Measurements from ENCODE around the gene ZNF385B. TPM values are rescaled to one million over a fixed set of nuclear protein-coding genes. Genes with fewer than 3 reads are reported as not detected.

Gene ZNF385B
- total RNA-seq, 1 experiment from 2014 or later: 0.33 TPM

- no peak for DNase-seq (ENCODE audit: unreplicated experiment)
- no peaks in the 10 kb centered on the region for H3K9me3 Mint-ChIP-seq (ENCODE audit: unreplicated experiment)
- POLR2A ChIA-PET: interaction anchor here (0.9 kb wide), 1 partner anchor 10 kb away, joined by 7 read pairs; no protein-coding TSS in a partner anchor
- H3K36me3 Mint-ChIP-seq (ENCODE audit: insufficient read depth, unreplicated experiment): no peaks in the 10 kb centered on the region
- peaks cover 16% of the 10 kb centered on the region for H3K4me1 Mint-ChIP-seq (ENCODE audit: insufficient read depth, unreplicated experiment)
- TF ChIP-seq, protein P1, sequence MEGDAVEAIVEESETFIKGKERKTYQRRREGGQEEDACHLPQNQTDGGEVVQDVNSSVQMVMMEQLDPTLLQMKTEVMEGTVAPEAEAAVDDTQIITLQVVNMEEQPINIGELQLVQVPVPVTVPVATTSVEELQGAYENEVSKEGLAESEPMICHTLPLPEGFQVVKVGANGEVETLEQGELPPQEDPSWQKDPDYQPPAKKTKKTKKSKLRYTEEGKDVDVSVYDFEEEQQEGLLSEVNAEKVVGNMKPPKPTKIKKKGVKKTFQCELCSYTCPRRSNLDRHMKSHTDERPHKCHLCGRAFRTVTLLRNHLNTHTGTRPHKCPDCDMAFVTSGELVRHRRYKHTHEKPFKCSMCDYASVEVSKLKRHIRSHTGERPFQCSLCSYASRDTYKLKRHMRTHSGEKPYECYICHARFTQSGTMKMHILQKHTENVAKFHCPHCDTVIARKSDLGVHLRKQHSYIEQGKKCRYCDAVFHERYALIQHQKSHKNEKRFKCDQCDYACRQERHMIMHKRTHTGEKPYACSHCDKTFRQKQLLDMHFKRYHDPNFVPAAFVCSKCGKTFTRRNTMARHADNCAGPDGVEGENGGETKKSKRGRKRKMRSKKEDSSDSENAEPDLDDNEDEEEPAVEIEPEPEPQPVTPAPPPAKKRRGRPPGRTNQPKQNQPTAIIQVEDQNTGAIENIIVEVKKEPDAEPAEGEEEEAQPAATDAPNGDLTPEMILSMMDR (IDR thresholded peaks at IDR 0.05; ENCODE audit: unreplicated experiment): no peak
- intact Hi-C loops (cut with micrococcal nuclease): no loop called here
- H3K4me3 Mint-ChIP-seq (ENCODE audit: unreplicated experiment): no peak overlapping the region
- H3K27me3 Mint-ChIP-seq (ENCODE audit: insufficient read depth, unreplicated experiment): no peaks in the 10 kb centered on the region
- no peak overlapping the region for H3K27ac Mint-ChIP-seq (ENCODE audit: low read depth, unreplicated experiment)
- CTCF ChIA-PET: no interaction called here
- no TSS peak for BruUV-seq (replicated peaks)
Observed at GRCh38 chr2:179592167-179592936, 269.1 kb downstream of the ZNF385B start.

GRCh38 chr2:179591690-179592089 is 269.7 kb downstream of the ZNF385B start:
- ChIA-PET CTCF (interaction anchor here (0.8 kb wide), 1 partner anchor 46 kb away, joined by 3 read pairs; no protein-coding TSS in a partner anchor), POLR2A (interaction anchor here (0.9 kb wide), 1 partner anchor 11 kb away, joined by 7 read pairs; no protein-coding TSS in a partner anchor)
- Mint-ChIP-seq H3K4me1 (ENCODE audit: insufficient read depth, unreplicated experiment) (peaks cover 12% of the 10 kb centered on the region), H3K36me3 (ENCODE audit: insufficient read depth, unreplicated experiment) (no peaks in the 10 kb centered on the region), H3K27me3 (ENCODE audit: insufficient read depth, unreplicated experiment) (no peaks in the 10 kb centered on the region), H3K9me3 (ENCODE audit: unreplicated experiment) (no peaks in the 10 kb centered on the region), H3K4me3 (ENCODE audit: unreplicated experiment) (no peak overlapping the region), H3K27ac (ENCODE audit: low read depth, unreplicated experiment) (no peak overlapping the region)
- intact Hi-C loops (cut with micrococcal nuclease): no loop called here
- no peak for DNase-seq (ENCODE audit: unreplicated experiment)
- TF ChIP-seq, protein P1 (IDR thresholded peaks at IDR 0.05; ENCODE audit: unreplicated experiment): no peak
- no TSS peak for BruUV-seq (replicated peaks)

DNA sequence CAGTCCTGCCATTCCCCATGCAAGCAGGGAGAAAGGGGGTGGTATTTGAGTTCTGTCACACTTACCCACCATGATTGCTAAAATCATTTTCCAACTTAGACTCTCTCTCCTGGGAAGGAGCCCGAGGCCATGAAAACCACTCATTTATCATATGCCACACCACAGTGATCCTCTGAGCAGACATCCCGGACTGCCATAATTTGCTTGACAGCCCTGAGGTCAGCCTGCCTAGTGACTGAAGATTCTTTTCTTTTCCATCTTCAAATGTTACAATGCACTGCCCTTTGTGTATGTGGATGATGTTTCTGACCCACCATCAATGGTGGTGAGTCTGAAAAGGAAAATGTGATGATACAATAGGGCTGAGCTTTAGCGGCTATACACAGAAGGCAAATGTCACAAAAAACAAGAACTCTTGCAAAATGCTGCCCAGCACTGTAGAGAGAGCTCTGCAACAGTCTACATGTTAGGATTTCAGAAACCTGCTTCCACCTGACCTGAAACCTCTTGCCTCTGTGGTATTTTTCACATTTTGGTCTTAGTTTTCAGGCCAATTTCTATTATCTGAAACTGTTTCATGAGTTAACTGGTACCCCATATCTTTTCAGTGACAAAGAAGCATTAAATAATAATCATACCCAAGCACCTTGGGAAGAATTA is 272.8 kb downstream of the ZNF385B start:
- Mint-ChIP-seq H3K36me3 (ENCODE audit: insufficient read depth, unreplicated experiment) (no peaks in the 10 kb centered on the region), H3K4me3 (ENCODE audit: unreplicated experiment) (no peak overlapping the region), H3K27me3 (ENCODE audit: insufficient read depth, unreplicated experiment) (no peaks in the 10 kb centered on the region), H3K4me1 (ENCODE audit: insufficient read depth, unreplicated experiment) (no peaks in the 10 kb centered on the region), H3K27ac (ENCODE audit: low read depth, unreplicated experiment) (no peak overlapping the region), H3K9me3 (ENCODE audit: unreplicated experiment) (no peaks in the 10 kb centered on the region)
- ChIA-PET CTCF (no interaction called here), POLR2A (interaction anchor here (0.6 kb wide), 1 partner anchor 166 kb away, joined by 3 read pairs; no protein-coding TSS in a partner anchor)
- TF ChIP-seq, protein P1 (IDR thresholded peaks at IDR 0.05; ENCODE audit: unreplicated experiment): no peak
- intact Hi-C loops (cut with micrococcal nuclease): no loop called here
- no peak for DNase-seq (ENCODE audit: unreplicated experiment)
- no TSS peak for BruUV-seq (replicated peaks)

- POLR2A ChIA-PET: no interaction called here
- no TSS peak for BruUV-seq (replicated peaks)
- intact Hi-C loops (cut with micrococcal nuclease): no loop called here
- CTCF ChIA-PET: no interaction called here
- Mint-ChIP-seq H3K9me3 (ENCODE audit: unreplicated experiment) (no peaks in the 10 kb centered on the region), H3K4me3 (ENCODE audit: unreplicated experiment) (no peak overlapping the region), H3K27me3 (ENCODE audit: insufficient read depth, unreplicated experiment) (no peaks in the 10 kb centered on the region), H3K27ac (ENCODE audit: low read depth, unreplicated experiment) (no peak overlapping the region), H3K4me1 (ENCODE audit: insufficient read depth, unreplicated experiment) (peaks cover 6% of the 10 kb centered on the region), H3K36me3 (ENCODE audit: insufficient read depth, unreplicated experiment) (no peaks in the 10 kb centered on the region)
- DNase-seq (ENCODE audit: unreplicated experiment): peak; percentile 3
- TF ChIP-seq, protein P1 (IDR thresholded peaks at IDR 0.05; ENCODE audit: unreplicated experiment): no peak
Observed at GRCh38 chr2:179584760-179585159, 276.7 kb downstream of the ZNF385B start.

All from MCF 10A (cell line).